ENCODE data around the gene CDR2L. TPM values are rescaled to one million over a fixed set of nuclear protein-coding genes. Genes with fewer than 3 reads are reported as not detected.

Gene CDR2L
- total RNA-seq: 13.4 and 18.8 TPM in 2 replicates

DNA sequence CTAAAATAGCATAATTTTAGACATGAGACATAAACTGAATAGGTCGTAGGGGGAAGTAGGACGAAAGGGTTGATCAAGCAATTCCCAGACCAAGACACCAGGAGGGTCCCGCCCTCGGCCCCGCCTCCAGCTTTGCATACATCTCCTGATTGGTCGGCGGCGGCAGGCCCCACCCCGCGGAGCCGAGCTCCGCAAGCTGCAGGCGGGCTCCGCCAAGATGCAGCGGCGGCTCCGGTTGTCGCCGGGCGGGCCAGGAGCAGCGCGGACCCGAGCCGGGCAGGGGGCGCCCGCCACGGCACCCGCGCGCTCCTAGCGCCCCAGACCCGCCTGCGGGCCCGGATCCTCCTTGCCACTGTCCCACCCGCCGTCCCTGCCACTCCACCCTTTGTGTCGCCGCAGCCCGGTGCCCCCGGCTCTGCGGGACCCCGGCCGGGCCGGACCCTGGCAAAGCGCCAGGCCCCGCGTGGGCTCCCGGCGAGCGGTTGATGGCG is at the start of gene CDR2L:
Gene CDR2L (plus strand): TSS at position 215 of the 491 bp plus-strand sequence. CDS start 412 bp downstream, outside the sequence.

DNA sequence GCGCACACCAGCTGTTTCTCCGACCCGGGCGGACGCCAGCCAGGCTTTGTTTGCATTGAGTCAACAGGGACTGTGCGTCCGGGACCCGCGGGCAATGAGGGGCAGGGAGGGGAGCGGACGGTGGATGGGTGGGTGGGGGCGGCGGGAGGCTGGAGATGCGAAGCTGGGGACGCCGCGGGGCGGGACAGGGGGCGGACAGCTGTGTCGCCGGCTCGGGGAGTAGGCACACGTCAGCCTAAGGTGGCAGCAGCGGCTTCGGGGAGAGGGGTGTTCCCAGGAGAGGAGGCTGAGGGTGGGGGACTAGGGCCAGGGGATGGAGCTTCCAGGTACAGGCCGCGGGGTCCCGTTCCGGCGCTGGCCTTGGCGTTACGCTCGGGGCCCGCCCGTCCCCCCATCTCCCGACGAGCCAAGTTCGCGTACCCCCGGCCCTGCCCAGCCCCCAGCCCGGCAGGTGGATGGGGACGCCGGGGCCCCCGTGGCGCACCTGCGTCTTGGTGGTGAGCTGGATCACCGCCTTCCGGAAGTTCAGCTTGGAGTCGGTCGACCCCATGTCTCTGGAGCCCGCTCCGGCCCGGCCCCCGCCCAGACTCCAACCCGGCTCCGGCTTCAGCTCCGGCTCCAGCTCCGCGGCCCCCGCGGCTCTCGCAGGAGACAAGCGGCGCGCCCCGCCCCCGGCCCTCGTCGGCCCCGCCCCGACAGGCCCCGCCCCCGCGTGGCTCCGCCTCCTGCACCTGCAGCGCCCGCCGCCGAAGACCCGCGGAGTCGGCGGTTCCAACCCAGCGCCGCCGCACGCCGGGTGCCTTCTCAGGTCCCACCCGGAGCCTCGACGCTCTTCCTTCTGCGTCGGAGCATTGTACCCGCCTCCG is 15.1 kb upstream of the CDR2L start, which contains the start of gene HID1:
Gene HID1 (minus strand): TSS at position 653 of the 866 bp plus-strand sequence. CDS start 103 bp downstream, at position 550.

DNA sequence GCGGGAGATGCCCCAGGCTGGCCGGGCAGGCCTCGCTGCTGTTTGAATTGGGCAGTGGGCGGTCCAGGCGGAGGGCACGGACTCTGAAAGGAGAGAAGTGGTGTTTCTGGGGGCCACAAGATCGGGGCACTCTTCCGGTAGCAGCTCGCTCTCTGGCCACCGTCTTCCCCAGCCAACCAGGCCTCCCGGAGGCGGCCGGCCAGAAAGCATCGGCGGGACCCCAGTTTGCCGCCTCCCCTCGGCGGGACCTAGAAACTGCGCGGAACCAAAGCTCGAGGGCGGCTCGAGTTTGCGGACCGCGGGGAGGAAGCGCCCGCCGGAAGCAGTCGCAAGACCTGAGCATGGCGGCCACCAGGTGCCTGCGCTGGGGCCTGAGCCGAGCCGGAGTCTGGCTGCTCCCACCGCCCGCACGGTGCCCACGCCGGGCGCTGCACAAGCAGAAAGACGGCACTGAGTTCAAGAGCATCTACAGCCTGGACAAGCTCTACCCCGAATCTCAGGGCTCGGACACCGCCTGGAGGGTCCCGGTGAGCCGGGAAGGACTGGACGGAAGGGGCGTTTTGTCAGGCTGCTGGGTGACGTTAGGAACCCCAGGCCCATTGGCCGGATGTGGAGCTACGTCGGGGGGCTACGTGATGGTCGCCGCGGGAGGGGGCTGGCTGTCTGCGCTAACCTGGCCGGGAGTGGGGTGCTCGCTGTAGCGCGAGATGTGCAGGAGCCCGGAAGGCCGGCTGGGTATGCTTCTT is 25.1 kb downstream of the CDR2L start, which contains the start of gene MRPL58:
Gene MRPL58 (plus strand): TSS at position 325 of the 746 bp plus-strand sequence. CDS start 17 bp downstream, at position 342.

GRCh38 chr17:75046407-75047289 is 59.2 kb downstream of the CDR2L start, which contains the start of the genes ATP5PD and KCTD2:
TSS of gene ATP5PD (minus strand) at chr17:75046969. CDS start at chr17:75042650, 4,319 bp downstream.
TSS of gene KCTD2 (plus strand) at chr17:75047225. CDS start at chr17:75047251, 26 bp downstream.

Other genes with a start within 250 kb of the CDR2L start
- 12.7 and 14.9 TPM in 2 replicates for gene NHERF1, start 239.0 kb upstream of the CDR2L start, total RNA-seq
- gene NAT9, start 211.3 kb upstream of the CDR2L start, total RNA-seq: 36.1 and 36.5 TPM in 2 replicates
- gene GRIN2C, start 127.7 kb upstream of the CDR2L start, total RNA-seq: under 0.01 TPM in 1 of 2 replicates, not detected in the other
- gene FDXR, start 114.6 kb upstream of the CDR2L start, total RNA-seq: 56.5 and 64.3 TPM in 2 replicates
- not detected in 2 replicates for gene FADS6, start 94.0 kb upstream of the CDR2L start, total RNA-seq
- not detected in 2 replicates for gene USH1G, start 64.4 kb upstream of the CDR2L start, total RNA-seq
- not detected in 2 replicates for gene OTOP2, start 63.4 kb upstream of the CDR2L start, total RNA-seq
- gene OTOP3, start 51.7 kb upstream of the CDR2L start, total RNA-seq: not detected in 2 replicates
- gene HID1, start 14.9 kb upstream of the CDR2L start, total RNA-seq: 12.3 and 21.7 TPM in 2 replicates
- 45.1 and 46.4 TPM in 2 replicates for gene MRPL58, start 25.0 kb downstream of the CDR2L start, total RNA-seq
- gene ATP5PD, start 59.3 kb downstream of the CDR2L start, total RNA-seq: 221 and 285 TPM in 2 replicates
- gene KCTD2, start 59.6 kb downstream of the CDR2L start, total RNA-seq: 10.1 and 13.2 TPM in 2 replicates
- 8.8 and 16.9 TPM in 2 replicates for gene SLC16A5, start 100.3 kb downstream of the CDR2L start, total RNA-seq
- gene ARMC7, start 122.3 kb downstream of the CDR2L start, total RNA-seq: 1.6 and 2.0 TPM in 2 replicates
- 28.1 and 57.2 TPM in 2 replicates for gene NT5C, start 144.1 kb downstream of the CDR2L start, total RNA-seq
- 225 and 262 TPM in 2 replicates for gene JPT1, start 166.9 kb downstream of the CDR2L start, total RNA-seq
- gene SUMO2, start 195.3 kb downstream of the CDR2L start, total RNA-seq: 137 and 147 TPM in 2 replicates
- gene NUP85, start 218.0 kb downstream of the CDR2L start, total RNA-seq: 42.9 and 45.9 TPM in 2 replicates